Renal cortical epithelial cell (primary cell): ENCODE measurements around the gene TMEM218. TPM values are rescaled to one million over a fixed set of nuclear protein-coding genes. Genes with fewer than 3 reads are reported as not detected.

ENCODE experiments used
- DNase-seq: peaks from one replicate; pipeline ENCODE4 v3.0.0-alpha.2; 2011; ENCODE audit warnings: low read depth
- total RNA-seq: library from RNA; depleted of rRNA; stranded (reverse); fragments of >200 nt; gene quantifications from 2 replicates; pipeline ENCODE4 v1.2.3, GENCODE V29; 2014

The TMEM218 gene
- total RNA-seq, 1 donor from 2014 or later: 27.0 TPM

DNA sequence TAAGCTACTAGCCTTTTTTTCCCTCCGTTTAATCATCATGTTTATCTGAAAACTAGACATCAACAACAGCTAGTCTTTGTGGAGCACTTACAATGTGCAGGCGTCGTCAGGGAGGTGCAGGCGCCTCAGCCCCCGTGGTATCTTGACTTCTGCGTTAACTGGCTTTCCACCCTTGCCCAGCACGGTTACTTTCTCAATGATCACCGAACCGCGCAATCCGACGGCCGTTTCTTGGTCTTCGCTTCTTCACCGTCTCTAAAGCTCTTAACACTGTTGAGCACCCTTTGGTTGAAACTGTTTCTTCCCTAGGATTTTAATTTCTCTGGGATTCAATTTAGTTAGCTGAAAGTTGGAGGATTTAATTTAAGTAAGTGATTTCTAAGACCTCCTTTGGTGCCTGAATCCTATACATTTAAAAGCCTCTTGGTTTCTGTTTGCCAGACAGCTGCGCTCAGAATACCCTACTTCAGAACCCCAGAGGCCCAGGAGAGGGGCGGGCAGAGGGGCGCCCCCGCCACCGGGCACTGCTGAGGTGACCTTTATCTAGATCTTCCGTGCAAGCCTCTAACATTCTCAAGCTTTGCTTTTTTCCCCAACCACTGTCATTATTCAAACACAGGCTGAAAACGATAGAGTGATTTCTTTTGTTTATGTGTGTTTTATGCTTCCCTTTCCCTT is 18.0 kb upstream of the TMEM218 start:
- no peak for DNase-seq

DNA sequence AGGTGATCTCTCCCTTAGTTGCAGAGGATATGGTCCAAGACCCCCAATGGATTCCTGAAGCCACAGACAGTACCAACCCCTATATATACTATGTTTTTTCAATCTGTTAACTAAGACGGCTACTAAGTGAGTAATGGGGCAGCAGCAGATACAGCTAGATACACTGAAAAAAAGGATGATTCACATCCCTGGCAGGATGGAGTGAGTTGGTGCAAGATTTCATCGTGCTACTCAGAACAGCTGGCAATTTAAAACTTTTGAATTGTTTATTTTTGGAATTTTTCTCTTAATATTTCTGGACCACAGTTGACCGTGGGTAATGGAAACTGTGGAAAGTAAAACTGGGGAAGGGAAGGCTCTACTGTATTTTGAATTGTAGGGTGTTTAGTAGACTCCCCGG is 17.0 kb upstream of the TMEM218 start:
- no peak for DNase-seq

DNA sequence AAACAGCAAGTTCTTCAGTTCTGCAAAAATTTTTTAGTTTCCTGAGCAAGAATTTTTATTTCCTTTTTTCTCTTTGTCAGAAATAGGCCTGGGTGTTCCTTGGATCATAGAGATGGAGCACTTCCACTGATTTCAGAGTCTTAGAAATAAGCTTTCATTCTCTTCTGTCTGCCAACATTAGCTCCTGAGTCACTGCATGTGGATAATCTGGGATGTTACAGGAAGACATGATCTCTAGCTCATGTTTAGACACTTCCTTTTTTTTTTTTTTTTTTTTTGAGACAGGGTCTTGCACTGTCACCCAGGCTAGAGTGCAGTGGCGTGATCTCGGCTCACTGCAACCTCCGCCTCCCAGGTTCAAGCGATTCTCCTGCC is 13.2 kb upstream of the TMEM218 start:
- no peak for DNase-seq

DNA sequence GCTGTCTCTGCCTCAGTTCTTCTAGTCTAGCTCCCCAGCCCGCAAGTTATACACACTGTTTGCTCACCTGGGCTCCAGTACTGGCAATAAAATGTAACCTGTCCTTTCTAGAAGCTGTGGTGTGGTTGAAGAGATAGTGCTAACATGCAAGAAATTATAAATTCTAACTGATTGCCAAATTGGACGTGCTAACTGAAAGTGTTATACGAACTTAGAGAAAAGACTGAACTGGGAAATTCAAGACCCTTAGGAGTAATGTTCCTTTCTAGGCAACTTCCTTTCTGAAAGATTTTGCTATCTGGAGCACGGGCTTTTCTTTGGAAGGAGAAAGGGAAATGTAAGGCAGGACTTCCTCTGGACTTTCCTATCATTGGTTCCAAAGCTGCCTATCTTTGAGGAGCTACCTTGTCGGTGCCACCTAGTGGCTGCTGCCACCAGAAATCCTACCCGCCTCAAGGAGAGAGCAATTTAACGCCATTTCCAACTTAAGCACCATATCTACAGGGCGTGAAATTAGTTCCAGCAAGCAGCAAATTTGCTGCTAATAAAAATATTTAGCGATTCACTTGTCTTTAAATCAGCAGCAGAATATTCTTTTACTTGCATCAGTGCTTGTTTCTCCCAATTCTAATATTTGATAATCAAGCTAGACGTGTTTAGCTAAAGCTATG is 12.7 kb upstream of the TMEM218 start:
- DNase-seq: peak; percentile 56

DNA sequence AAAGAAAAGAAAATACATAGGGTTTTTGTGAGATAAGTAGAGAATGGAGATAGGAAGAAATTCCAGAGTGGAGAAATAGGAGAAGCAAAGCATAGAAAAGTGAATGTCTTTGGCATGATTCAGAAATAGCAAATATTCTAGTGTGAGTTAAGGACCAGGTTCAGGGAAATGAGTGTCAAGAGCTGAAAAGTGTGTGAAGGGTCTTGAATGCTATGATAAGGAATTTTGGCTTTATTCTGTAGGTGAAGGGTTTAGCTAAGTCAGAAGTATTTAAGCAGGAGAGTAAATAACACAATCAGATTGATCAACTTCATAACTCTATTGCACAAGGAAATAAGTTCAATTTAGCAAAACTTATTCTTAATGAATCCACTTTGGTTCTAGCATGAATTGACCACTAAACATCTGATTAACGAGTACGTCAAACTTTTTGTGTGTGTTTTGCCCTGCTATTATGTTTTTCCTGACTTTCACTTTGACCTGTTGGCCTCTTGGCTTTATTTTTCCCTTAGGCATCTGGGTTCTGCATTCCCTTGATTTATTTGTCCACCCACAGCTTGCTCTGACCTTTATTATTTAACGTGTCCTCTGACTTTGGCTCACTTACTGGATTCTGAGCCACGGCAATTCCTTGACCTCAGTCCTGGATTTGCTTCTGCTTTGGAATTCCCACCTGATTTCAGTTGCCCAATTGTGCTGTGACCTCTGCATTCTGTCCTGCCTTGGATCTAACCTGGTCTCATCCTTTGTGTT is 11.9 kb upstream of the TMEM218 start:
- no peak for DNase-seq

DNA sequence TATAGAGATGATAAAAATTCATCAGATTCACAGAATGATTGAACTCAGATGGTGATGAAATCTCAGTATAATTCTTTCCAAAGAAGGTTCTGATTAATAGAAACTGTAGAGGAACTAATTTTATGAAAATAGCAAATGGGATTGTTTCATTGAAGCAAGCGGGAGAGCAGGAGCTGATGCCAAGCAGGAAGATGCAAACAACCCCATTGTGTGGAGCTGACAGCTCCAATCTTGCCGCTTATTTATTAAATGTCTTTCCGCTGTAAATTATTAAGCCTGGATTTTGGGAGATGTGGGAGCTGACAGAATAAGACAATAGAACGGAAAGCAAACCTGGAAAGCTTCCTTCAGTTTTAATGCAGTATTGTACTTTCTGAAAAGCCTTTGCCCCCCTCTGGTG is 6.0 kb upstream of the TMEM218 start:
- DNase-seq: no peak

DNA sequence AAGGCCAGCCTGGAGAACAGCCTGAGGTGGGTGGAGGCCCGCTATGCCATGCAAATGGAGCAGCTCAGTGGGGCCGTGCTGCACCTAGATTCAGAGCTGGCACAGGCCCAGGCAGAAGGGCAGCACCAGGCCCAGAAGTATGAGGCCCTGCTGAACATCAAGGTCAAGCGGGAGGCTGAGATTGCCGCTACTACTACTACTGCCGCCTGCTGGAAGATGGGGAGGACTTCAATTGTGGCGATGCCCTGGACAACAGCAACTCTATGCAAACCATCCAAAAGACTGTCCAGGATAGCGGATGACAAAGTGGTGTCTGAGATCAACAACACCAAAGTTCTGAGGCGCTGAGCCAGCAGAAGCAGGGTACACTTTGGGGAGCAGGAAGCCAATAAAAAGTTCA is 3.1 kb upstream of the TMEM218 start:
- DNase-seq: no peak

DNA sequence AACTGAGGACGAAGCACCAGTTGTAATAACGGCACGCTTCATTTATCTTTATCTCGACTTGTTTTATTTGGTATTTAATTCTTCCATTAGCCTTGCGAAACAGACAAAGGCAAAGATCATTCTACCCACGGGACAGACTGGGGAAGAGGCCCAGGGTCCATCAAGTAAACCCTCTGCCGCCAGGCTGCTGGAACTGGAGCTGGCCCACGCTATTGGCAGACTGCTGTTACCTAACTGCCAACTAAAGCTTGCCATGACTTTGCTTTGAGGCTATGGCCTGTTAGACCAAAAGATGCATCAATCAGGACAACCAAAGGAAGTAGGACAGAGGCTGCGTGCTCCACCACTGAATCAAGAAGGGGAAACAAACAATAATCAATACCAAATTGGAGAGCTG is 780 bp upstream of the TMEM218 start:
- DNase-seq: no peak

DNA sequence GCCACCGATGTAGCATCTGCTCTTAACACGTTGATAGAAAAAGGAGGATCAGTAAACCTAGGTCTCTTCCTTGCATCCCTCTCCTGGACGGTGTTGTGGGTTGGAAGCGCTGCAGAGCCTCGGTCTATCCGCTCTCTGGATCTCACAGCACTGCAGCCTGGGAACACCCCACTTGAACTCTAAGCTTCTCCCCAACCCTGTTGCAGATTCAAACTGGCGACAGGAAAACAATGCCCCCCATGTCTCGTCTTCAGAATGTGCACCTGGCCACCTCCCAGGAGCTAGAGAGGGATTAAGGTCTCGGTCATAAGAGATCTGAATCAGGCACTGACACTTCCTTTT is 454 bp downstream of the TMEM218 start:
- peak; percentile 6 for DNase-seq

DNA sequence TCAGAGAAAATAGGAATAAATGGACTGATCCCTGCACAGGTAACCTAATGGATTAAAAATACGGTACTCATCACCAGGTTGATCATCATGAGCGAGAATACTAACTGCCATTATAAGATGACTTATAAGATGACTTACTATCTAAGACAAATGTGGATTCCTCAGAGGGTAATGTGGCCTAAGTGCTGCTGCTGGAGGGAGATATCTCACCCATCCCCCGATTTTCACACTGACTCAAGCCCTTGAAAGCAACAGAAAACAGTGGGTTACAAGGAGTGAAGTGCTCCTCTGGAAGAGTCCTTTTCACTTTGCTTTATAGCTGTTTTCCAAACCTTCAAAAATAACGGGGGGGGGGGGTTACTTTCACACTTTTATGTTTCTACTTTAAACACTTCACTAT is 920 bp downstream of the TMEM218 start:
- no peak for DNase-seq

DNA sequence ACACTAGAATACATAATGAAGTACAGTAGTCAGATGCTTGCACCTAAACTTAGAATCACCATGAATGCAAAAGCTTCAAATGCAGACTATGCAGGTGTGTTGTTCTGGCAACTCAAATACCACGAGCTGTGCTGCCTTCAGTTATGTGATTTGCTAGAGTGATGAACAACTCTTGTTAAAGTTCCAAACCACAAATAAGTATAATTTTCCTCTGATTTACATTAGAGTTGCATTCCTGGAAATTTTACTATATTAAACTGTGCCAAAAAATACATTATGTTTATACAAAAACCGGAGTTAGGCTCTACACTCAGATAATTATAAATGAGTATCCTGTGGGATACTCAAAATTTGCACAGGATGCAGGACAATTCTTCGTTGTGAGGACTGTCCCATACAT is 3.0 kb downstream of the TMEM218 start:
- no peak for DNase-seq

DNA sequence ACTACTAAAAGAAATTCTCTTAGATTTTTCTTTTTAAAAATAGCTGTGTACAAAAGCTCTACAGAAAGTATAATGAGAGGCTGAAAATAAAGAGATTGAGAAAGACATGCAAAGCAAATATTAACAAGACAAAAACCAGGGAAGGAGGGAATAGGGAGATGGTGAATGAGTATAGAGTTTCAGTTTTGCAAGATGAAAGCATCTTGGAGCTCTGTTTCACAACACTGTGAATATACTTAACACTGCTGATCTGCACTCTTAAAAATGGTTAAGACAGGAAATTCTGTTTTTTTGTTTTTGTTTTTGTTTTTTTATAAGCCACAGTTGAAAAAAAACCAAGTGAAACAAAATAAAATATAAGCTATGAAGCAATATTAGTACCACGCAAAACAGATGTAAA is 5.5 kb downstream of the TMEM218 start:
- DNase-seq: no peak

DNA sequence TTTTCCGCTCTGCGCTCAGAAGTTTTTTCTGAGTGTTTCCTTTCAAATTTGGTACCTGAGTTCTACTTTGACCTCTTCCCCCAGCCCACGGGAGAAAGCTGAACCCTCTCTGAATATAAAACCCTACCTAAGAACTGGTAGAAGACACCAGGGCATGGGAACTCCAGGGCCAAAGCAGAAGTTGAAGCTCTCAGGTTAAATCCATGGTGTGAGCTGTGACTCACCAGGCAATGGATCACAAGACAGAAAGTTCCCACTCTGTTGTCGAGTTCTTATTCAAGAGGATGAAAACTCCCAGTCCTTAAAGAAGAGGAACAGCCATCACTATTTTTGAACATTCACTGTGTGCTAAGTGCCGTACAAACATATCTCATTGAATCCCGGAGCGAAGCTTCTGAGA is 8.9 kb downstream of the TMEM218 start:
- no peak for DNase-seq

DNA sequence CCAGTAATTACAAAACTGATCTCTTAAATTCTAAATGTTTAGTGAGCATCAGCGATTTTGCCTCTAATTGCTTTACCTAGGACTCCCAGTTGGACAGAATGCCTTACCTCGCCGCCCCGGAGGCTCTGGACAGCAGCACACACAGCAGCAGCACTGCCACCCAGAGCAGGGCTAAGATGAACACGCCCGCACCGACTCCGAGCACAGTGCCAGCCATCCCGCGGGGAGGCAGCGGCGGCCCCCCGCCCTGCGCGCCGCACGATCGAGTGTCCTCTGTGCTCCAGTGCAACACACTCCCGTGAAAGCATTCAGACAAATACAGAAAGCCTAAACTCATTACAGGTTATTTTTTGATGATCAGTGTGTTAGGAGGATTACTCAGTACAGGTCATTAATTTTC is 9.4 kb downstream of the TMEM218 start:
- no peak for DNase-seq

DNA sequence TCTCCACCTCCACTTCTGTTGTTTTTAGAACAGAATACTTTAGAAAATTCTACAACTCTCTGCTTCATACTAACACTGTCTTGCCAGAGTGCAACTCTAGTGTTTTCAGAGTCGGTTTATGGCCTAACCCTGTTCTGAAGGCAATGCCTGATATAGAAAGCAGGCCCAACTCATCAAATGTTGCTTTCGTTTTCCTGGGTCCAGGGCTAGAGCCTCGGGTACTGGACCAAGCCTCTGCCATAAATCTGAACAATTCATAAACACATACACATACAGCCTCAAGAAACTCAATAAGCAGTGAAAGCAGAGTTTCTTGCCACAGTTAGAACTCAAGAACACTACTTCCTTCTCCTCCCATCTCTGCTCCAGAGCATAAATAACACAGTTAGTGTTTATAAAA is 9.8 kb downstream of the TMEM218 start:
- DNase-seq: no peak

DNA sequence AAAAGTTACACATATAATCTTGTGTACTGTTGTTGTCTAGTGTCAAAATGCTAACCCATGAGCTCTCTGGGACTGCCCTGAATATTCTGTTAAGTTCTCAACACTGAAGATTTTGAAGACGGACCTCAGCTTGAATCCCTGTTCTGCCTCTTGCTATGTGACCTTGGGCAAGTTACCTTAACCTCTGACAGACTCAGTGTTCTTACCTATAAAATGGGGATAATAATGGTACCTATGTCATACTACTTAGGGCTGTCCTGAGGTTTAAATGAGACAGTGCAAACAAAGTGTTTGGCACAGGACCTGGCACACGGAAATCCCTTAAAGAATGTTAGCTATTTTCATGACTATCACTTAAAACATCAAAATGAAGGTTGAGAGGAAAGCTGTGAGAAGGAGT is 11.3 kb downstream of the TMEM218 start:
- DNase-seq: no peak

DNA sequence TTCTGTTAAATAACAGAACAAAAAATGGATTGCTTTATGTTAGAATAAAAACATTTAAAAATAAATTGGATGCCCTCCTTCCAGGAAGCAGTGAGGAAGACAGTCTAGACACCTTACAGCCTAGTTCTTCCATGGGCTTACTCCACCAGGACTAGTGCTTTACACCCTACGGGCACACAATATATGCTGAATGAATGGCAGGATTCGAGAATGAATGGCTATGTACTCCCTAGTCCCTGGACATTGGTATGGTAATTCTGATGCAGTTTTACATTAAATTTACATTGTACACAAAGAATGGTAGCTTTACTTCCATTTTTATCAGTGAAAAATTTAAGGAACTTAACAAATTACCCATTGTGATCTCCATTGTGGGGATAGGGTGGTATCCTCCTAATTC is 16.7 kb downstream of the TMEM218 start:
- DNase-seq: no peak

DNA sequence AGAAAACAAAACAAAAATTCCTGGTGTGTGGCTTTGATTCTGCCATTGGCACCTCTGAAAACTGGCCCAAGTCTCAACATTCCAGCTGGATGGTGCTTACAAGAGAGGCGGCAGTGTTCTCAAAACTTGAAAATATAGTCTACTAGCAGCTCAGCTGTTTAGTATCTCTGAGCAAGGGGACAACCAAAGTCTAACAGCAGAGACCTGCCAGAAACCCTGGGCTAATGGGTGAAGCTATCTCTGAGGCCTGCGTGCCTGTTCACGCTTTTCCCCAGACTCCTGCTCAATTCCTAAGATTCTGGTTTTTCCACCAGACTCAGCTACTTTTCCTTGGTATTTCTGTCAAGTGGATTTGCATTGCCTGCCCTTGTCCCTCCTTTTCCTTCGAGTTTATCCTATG is 17.9 kb downstream of the TMEM218 start:
- no peak for DNase-seq

DNA sequence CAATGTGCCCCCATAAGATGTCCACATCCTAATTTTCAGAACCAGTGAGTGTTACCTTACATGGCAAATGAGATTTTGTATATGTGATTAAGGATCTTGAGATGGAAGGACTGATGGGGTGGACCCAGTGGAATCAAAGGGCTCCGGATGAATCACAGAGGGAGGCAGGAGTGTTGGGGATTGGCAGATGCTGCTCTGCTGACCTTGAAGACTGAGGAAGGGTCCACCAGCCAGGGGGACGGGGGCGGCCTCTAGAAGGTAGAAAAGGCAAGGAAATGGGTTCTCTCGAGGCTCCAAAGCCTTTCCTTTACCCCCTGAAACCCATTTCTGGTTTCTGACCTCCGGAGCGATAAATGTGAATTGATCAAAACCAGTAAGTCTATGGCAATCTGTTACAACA is 18.8 kb downstream of the TMEM218 start:
- no peak for DNase-seq

DNA sequence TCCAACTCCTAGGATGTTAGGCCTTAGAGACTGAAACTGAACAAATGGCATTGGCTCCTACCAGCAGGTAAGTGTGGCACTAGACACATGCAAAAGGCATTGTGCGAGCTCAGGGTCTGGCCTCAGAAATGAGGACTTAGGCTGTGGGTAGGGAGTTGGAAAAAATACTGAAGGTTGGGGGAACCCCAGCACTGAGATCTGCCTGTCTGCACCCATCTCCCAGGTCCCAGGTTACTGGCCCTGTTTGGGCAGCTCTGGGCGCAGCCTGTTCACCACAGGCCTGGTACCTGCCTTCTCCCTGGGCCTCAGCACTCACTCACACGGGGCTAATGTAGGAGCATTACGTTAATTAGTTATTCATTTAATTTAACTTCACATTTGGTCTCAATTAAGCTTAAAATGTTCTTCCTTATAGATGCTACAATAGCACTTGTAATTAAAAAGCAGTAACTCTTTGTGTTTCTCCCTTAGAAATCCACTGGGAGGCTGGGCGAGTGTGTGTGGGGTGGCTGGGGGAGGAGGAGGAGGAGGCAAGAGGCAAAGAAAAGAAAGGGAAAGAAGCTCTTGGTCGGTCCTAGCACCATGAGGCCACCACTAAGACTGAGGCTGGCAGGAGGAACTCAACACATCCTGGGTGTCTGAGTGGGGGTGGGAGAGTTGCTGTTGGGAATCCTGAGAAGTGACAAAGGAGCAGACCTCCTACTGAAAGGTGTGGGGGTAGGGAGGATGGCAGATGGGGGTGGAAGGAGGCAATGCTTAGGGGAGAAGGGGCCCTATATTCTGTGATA is 19.4 kb downstream of the TMEM218 start:
- DNase-seq: no peak

DNA sequence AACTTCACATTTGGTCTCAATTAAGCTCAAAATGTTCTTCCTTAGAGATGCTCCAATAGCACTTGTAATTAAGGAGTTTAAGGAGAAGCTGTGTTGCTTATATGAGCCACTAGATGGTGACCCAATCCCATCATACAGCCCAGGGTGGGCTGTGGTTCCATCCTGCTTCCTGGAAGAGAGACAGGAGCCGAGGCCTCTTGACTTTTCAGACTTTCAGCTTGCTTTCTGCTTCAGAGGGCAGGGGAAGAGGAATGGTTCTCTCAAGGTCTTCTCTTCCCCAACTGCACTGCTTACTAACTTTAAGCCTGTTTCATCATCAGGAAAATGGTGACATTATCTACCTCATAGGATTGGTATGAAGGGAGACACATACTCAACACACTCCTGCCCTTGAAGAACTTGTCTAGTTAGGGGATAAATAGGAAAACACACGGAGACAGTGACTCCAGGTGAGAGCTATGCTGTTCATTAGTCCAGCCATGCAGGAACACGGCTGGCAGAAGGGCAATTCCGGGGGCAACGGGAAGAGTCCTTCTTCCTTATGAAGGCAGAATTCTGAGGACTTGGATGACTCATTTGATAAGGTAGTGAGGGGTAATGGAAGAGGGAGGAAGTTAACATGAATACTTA is 20.1 kb downstream of the TMEM218 start:
- DNase-seq: peak; percentile 68

DNA sequence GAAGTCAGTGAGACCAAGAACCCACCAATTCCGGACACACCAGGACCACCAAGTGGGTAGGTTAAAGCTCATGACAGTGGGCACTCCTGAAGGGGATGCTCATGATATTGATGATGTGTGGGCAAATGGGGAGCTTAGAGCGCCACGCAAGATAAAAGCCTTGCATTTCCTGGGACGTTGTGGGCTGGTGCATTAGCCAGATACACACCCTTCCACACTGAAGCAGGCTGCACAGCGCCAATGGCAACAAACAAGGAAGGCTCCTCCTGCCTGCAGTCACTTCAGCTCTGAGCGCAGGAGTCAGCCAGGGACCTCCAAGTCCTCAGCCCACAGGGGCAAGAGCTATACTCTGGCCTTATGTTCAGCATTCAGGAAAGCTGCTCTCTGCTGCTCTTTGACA is 20.6 kb downstream of the TMEM218 start:
- DNase-seq: no peak
